Activated CD8-positive, alpha-beta T cell treated with anti-CD3 and anti-CD28 coated beads for 36 hours (primary cell): ENCODE results near the gene MAN1A1. TPM values are rescaled to one million over a fixed set of nuclear protein-coding genes. Genes with fewer than 3 reads are reported as not detected.
A peak's percentile ranks its signal among the peaks of the same experiment; 100 is the strongest.

ENCODE experiments used
- ATAC-seq: fragments of 200-7000 bp; cut with Tn5 transposase; one replicate; pipeline ENCODE4 v1.10.0; 2021; ENCODE audit warnings: mild to moderate bottlenecking, moderate library complexity
- CTCF ChIA-PET: fragments of 350-600 bp; sonication (Branson Sonifier 250); formaldehyde crosslinking; loops from one replicate; lab custom pipeline; 2021; ENCODE audit warnings: antibody characterized with exemption; lab: Charles Lee
- POLR2A ChIA-PET: fragments of 350-600 bp; sonication (Branson Sonifier 250); formaldehyde crosslinking; loops from one replicate; lab custom pipeline; 2021; ENCODE audit warnings: antibody characterized with exemption; lab: Charles Lee
- DNase-seq: peaks from one replicate; pipeline ENCODE4 v3.0.0-alpha.2; 2020
- H3K27ac Mint-ChIP-seq: one replicate; pipeline ENCODE4 v1.8.0; 2021; ENCODE audit warnings: mild to moderate bottlenecking, mixed read lengths
- H3K27me3 Mint-ChIP-seq: one replicate; pipeline ENCODE4 v1.8.0; 2021; ENCODE audit warnings: mixed read lengths
- H3K36me3 Mint-ChIP-seq: one replicate; pipeline ENCODE4 v1.8.0; 2021; ENCODE audit warnings: low read depth, mixed read lengths
- H3K4me1 Mint-ChIP-seq: one replicate; pipeline ENCODE4 v1.8.0; 2021; ENCODE audit warnings: low read depth, mixed read lengths
- H3K4me3 Mint-ChIP-seq: one replicate; pipeline ENCODE4 v1.8.0; 2021; ENCODE audit warnings: mild to moderate bottlenecking, moderate library complexity, mixed read lengths
- H3K9me3 Mint-ChIP-seq: one replicate; pipeline ENCODE4 v1.8.0; 2021; ENCODE audit warnings: mixed read lengths
- CTCF ChIP-seq: fragments of 200-600 bp; IDR thresholded peaks from one replicate; pipeline ENCODE4 v1.8.0; 2022; ENCODE audit warnings: antibody characterized with exemption, mild to moderate bottlenecking
- intact Hi-C: fragments of 100-400 bp; cut with micrococcal nuclease; formaldehyde crosslinking; loops from one replicate; pipeline ENCODE4 v1.10.0; 2022
- total RNA-seq, 2 experiments: library from RNA; stranded (reverse); gene quantifications; one replicate each; pipeline ENCODE4 v1.2.3, GENCODE V29; 2021

MAN1A1 gene
- total RNA-seq, 2 experiments from 2014 or later: 18.5 to 19.4 TPM

DNA sequence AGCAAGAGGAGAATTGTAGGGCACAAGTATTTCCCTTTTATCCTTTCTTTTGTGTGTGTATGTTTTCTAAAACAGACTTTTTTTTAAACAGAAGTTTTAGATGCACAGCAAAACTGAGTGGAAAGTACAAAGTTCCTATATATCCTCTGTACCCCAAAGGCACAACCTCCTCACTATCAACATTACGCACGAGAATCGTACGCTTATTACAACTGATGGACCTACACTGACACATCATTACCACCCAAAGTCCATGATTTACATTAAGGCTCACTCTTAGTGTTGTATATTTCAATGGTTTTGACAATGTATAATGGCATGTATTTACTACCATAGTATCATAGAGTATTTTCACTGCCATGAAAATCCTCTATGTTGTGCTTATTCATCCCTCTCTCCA lies 32.6 kb downstream of the MAN1A1 start:
- DNase-seq (no peak), ATAC-seq (no peak)
- Mint-ChIP-seq H3K27ac (no peak overlapping the region), H3K9me3 (no peaks in the 10 kb centered on the region), H3K4me1 (peaks cover 45% of the 10 kb centered on the region), H3K4me3 (no peak overlapping the region), H3K36me3 (peaks cover 9% of the 10 kb centered on the region), H3K27me3 (no peaks in the 10 kb centered on the region)
- intact Hi-C loops: loop anchor here (10.0 kb wide), 1 partner anchor 172 kb away; no protein-coding TSS in a partner anchor
- no peak for TF ChIP-seq CTCF
- ChIA-PET CTCF (interaction anchor here (0.9 kb wide), 1 partner anchor 17 kb away, joined by 3 read pairs; no protein-coding TSS in a partner anchor), POLR2A (no interaction called here)

GRCh38 chr6:119314885-119315272 lies 34.7 kb downstream of the MAN1A1 start:
- H3K9me3 Mint-ChIP-seq: no peaks in the 10 kb centered on the region
- ChIA-PET POLR2A (interaction anchor here (1.1 to 4.6 kb wide), 4 partner anchors 11 to 36 kb away, joined by 3 to 29 read pairs (median 10); no protein-coding TSS in a partner anchor), CTCF (interaction anchor here (0.8 to 2.8 kb wide), 8 partner anchors 10 to 186 kb away, joined by 3 to 12 read pairs (median 6); no protein-coding TSS in a partner anchor)
- H3K36me3 Mint-ChIP-seq: peaks cover 10% of the 10 kb centered on the region
- peak overlapping the region; percentile 94 for H3K27ac Mint-ChIP-seq
- H3K27me3 Mint-ChIP-seq: no peaks in the 10 kb centered on the region
- ATAC-seq (peak; percentile 19), DNase-seq (peak; percentile 17)
- intact Hi-C loops: loop anchor here (2.0 to 10.0 kb wide), 2 partner anchors 34 to 170 kb away; partner anchors contain the start of gene MAN1A1
- no peak for TF ChIP-seq CTCF
- H3K4me1 Mint-ChIP-seq: peaks cover 56% of the 10 kb centered on the region
- peak overlapping the region; percentile 66 for H3K4me3 Mint-ChIP-seq

DNA sequence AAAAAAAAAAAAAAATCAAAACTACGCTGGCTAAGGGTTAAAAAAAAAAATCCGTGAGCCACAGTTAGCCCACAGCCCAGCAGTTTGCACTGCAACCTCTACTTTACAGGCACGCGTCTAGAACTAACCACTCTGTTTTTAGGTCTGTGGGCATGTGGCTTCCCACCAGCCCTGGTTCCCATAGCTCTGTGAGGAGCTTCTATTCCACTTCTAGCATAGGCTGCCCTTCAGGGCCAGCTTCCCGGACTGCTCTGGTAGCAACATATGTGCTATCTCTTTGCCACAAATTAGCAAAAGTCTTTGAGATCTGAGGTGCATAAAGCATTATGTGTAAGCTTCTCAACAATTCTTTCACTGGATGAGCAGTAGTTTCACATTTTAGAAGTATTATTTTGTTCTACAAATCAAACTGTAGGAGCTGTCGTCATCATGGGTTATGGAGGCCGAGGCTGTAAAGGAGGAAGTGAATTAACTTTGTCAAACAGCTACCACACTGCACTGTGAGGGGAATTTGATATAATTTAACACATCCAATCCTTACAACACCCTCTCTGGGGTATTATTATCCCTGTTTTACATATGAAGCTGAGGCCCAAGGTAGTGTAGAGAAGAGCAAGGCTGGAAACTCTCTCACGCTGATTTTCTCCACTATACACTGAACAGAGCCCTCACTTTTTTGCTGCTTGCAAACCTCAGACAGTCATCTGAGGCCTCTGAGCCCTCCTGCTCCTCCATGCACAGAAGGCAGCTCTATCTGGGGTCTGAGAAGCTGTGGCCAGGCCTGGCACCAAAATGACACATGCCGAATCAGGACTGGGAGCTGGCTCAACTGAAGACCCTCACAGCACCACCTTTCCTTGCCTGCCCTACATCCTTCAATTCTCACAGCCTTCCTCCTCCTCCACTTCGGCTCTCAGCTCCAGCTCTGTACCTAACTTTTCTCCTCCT lies 35.4 kb downstream of the MAN1A1 start:
- ATAC-seq (peak; percentile 74), DNase-seq (peak; percentile 63)
- no peaks in the 10 kb centered on the region for H3K27me3 Mint-ChIP-seq
- no peak for TF ChIP-seq CTCF
- peaks cover 58% of the 10 kb centered on the region for H3K4me1 Mint-ChIP-seq
- H3K27ac Mint-ChIP-seq: peak overlapping the region; percentile 94
- H3K4me3 Mint-ChIP-seq: peak overlapping the region; percentile 66
- H3K9me3 Mint-ChIP-seq: no peaks in the 10 kb centered on the region
- intact Hi-C loops: loop anchor here (2.0 to 10.0 kb wide), 2 partner anchors 35 to 169 kb away; partner anchors contain the start of gene MAN1A1
- peaks cover 9% of the 10 kb centered on the region for H3K36me3 Mint-ChIP-seq
- ChIA-PET POLR2A (interaction anchor here (0.8 to 4.6 kb wide), 6 partner anchors 10 to 36 kb away, joined by 3 to 29 read pairs (median 6); no protein-coding TSS in a partner anchor), CTCF (interaction anchor here (0.8 to 2.8 kb wide), 9 partner anchors 9 to 185 kb away, joined by 3 to 12 read pairs (median 5); no protein-coding TSS in a partner anchor)

DNA sequence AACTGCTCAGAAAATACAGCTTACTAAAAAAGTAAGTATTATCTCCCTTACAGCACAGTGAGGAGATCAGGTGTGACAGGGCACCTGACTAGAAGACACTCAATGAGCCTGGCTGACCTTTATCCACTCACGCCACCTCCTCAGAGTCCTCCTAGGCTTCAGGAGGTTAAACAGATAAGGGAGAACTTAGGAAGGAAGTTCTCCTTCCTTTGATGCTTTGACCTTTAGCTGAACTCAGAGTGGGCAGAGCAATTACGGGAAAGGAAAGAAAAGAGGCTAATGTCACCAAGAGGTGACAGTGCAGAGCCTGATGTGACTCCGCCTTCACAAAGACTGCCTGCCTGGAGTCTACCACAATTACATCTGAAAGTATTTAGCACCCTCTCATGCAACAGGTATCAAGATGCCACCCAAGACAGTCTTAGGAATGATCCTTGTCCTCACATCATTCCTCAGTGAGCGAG lies 36.7 kb downstream of the MAN1A1 start:
- TF ChIP-seq CTCF: no peak
- peak overlapping the region; percentile 94 for H3K27ac Mint-ChIP-seq
- ChIA-PET CTCF (interaction anchor here (2.2 kb wide), 1 partner anchor 38 kb away, joined by 9 read pairs; no protein-coding TSS in a partner anchor), POLR2A (interaction anchor here (0.6 to 4.6 kb wide), 3 partner anchors 28 to 38 kb away, joined by 3 to 29 read pairs (median 12); no protein-coding TSS in a partner anchor)
- peaks cover 9% of the 10 kb centered on the region for H3K36me3 Mint-ChIP-seq
- peaks cover 64% of the 10 kb centered on the region for H3K4me1 Mint-ChIP-seq
- DNase-seq (peak; percentile 61), ATAC-seq (peak; percentile 62)
- peak overlapping the region; percentile 66 for H3K4me3 Mint-ChIP-seq
- intact Hi-C loops: loop anchor here (10.0 kb wide), 1 partner anchor 168 kb away; no protein-coding TSS in a partner anchor
- no peaks in the 10 kb centered on the region for H3K27me3 Mint-ChIP-seq
- H3K9me3 Mint-ChIP-seq: no peaks in the 10 kb centered on the region
